ENCODE data around the gene LMO7.
"Not testable (repeated sequence)": the region's sequence is repeated elsewhere in the genome, so short reads cannot be mapped to it uniquely, and the experiment has no call there.

Gene LMO7

DNA sequence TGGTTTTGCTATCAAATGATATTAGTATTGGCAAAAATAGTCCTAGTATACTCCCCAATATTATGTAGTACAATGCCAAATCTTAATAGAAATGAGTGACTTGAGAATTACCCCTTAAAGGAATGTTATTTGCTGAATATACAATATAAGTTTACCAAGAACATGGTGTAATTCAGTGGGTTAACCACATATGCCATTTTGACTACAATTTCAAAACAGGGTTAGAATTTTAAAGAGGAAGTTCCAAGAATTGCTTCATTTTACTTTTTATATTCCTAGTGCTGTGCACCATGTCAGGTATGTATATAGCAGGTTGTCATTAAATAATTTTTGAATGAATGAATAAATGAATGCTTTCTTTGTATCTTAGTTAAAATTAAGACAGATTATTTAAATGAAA lies 66.3 kb downstream of the LMO7 start:
- DNase-seq = peak; percentile 29

DNA sequence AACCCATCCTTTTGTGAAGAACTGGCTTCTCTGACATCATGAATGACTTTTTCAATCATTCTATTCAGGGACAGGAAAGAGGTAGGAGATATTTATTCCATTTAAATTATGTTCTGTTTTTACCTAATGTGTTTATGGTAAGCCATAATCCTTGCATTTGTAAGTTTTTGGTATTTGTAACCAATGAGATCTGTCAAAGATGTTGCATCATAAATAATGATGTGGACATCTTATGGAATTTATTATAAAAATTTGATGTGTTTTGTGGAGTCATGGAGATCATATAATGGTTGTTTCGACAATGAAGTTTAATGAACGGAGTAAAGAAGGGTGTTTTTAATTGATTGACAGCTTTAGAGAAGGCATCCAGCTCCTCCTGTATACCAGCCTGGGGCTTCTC lies 67.6 kb downstream of the LMO7 start:
- no peak for DNase-seq

DNA sequence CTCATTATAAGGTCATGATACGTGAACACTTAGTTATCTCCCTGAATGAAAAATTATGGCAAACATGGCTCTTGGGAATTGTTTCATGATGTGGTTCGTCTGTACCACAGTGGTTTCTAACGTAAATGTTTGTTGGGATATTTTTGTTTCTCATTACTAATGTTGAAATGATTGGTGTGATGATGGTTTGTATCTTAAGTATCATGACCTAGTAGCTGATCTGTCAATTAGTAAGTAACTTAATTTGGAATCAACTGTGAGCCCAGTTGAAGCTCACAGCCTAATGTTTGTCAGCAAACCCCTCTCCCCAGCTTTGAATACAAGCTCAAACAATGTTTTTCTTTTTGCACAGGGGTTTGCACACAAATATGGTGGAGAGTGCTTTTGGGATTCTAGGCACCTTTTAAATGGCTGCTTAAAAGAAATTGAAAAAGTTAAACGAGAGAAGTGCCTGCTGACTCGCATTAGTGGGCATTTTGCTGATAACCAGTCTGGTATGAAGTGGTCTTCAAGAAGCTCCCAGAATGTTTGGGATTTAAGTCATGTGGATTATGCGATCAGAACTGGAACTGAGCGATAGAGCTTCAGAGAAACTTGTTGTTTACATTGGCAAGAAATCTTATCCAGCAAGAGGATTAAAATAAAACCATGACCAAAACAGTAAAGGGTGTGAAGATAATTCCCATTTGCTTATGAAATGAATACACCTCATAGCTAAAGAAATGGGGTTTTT lies 68.2 kb downstream of the LMO7 start:
- DNase-seq = no peak

DNA sequence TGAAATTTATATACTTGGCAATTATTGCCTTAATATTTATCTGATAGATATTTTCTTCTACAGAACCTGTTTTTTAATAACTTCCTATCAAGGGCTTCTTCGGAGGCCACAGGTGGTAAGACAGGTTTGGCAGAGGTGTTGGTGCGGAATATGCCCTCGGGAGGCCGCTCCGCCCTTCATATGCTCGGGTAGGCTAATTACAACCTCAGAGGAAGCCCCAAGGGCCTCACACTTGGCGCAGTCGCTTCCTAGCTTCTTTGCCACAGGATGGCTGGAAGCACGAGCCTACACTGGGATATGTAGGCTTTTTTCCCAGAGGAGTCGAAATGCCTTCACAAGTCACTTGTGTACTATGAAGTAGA lies 68.8 kb downstream of the LMO7 start:
- no peak for DNase-seq

DNA sequence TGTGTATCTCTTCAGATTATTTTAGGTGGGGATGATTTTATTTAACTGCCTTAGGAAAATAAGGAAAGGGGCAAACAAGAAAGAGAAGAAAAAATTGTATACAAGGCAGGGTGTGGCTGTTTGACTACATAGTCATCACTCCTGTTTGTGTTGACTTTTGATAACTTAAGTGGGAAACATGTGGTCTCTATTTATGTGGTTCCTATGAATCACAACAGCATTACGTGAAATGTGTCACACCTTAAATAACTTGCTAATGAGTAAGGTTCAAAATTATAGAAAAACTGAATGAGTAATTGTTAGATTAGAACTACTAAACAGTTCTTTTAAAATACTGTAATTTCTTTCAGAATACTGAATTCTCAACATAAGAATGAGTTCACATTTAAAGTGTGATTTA lies 69.3 kb downstream of the LMO7 start:
- DNase-seq = no peak

DNA sequence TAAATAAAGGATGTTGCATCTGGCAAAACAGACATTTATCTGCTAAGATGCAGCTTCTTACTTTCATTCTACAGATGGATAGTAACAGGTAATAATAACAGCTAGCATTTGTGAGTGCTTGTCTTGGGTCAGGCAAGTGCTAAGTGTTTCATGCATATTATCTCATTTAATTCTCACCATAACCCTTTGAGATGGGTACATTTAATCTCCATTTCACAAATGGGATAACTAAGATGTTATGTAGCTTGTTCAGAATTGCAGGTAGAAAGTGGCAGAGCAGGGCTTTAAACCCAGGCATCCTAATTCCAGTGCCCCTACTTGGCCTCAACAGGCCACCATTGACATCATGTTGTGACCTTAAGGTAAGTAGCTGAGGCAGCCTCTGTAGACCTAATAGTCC lies 69.8 kb downstream of the LMO7 start:
- DNase-seq = no peak

DNA sequence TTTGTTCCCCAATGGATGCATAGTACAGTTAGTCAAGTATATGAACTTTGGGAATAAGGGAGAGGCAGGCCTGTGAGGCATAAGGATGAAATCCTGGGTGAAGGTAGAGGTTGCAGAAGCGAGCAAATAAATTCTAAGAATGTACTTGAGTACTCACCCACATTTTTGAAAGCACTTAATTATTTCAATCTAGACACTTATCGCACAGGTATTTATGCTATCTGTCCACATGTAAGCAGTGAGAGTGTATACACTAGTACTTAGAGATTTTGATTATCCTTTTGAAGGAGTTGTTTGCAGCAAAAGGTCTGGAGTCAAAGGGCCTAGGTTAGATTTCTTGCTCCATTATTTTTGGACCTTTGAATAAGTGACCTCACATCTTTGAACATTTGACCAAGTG lies 77.7 kb downstream of the LMO7 start:
- no peak for DNase-seq

DNA sequence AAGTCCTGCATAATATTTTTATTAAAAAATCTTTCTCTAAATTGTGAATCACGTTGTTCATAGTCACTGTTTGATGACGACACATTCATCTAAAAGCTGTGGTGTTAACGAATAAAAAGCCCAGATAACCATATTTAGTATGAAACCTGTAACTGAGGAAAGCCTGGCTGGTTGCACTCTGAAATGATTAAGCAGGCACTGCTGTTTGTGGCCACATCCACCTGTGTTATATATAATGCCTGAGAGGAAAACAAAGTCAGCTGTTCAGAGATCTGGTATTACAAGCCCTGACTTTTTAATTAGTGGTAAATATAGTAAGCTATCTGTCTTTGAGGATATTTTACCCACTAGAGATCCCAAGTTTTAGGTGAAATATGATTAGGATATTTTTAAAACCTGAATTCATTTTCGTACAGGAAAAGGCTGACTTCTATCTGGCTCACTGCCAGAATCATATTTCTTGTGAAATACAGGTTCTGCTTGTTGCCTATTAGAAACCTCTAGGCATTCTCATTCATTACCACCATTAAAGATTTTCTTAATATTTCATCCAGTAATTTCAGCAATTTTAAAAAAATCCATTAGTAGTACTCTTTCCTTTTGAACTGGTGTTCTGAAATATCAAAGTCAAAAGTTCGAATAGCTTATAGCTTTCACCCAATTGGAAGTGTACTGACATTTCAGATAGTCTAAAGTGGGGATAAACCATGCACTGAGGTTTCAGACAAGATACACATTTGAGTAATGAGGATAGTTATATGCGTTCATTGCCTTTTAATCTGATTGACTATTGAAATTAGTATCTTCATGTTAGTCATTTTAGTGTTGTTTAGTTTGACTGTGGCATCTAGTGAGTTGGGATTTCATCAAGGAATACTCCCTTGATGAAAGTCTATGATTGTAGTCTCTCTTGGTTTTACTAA lies 79.7 kb downstream of the LMO7 start:
- no peak for DNase-seq

DNA sequence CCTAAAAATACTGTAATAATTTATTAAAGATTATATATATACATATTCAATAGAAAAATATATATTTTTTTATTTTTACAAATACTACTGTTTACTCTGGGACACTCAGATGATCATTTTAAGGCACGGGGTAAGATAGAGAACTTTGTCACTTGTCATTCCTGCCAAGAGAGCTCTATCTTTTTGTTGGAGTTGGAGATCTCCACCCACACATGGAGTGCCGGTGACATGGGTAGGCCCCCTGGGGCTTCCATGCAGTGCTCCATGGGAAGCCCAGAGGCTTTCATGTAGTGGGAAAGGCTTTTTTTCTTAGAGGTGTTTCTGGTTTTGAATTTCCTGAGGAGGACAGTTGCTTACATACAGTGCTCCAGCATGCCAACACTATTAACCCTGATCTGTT lies 81.4 kb downstream of the LMO7 start:
- no peak for DNase-seq

DNA sequence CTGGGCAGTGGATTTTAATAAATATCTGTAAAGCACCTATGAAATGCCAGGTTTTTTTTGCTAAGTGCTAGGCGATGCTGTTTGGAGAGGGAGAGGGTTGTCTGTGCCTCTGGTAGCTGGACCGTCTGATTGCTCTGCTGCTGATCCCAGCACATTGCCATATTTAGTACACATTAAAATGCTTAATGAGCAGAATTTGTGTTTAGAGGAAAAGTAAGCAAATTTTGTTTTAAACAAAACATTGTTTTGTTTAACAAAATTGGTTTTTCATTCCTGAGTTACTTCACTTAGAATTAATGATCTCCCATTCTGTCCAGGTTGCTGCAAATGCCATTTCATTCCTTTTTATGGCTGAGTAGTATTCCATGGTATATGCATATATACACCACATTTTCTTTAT lies 85.2 kb downstream of the LMO7 start:
- no peak for DNase-seq

DNA sequence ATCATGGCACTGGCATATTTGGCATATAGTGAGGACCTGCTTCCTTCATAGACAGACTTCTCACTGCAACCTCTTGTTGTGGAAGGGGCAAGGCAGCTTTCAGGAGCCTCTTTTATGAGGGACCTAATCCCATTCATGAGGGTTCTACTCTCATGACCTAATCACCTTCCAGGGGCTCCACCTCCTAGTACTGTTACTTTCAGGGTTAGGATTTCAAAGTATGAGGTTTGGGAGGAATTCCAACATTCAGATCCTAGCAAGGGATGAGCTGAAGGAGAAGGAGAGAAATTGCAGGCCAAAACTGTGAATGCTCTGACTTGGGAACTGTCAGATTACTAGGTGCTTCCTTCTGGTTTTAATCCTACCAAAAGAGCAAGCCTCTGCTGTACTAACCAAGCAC lies 87.8 kb downstream of the LMO7 start:
- no peak for DNase-seq

DNA sequence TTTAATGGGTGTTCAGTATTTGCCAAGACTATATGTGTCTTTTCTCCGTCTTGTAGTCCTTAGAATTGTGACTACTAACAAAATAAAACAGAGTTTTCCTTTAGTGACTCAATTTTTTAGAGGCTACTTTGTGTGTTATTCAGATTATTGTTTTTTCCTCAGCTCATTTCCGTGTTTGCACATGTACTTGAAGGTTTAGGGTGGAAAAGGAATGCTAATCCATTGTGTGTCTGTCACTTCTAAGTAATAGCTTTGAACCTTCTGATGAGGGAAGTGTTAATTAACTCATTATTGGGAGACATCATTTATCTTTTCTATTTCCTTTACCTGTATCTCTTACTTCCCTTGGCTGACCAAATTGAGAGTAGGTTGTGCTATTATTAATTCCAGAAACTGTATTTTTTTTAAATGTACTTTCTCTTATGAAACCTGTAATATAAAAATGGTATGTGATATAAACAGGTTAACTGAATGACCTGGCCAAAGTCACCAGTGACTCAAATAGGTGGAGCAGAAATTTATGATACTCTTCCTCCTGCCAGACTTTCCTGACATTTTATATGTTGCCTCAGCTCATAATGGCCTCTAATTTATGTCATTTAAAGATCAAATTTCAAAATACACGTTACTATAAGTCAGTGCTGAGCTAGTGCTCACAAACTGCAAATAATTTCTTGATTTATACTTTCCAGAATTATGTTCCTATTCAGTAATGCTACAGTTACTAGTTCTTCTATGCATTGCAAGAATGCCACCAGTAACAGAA lies 88.8 kb downstream of the LMO7 start:
- no peak for DNase-seq

DNA sequence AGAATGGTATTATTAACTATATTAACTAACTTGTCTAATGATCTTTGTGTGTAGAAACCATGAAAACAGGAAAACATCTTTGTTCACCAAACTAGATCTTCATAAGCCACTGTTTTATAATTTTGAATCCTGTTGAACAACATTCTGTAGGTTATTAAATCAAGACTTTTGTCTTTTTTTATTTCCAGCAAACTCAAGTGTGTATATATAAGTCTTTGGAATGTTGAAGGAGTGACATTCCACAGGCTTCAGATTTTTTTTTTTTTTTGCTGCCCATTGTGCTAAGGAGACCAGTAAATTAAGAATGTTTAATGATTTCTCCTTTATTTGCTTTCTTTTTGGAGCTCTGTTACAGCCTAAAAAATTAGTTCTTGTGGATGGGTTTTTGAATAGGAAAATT lies 89.6 kb downstream of the LMO7 start:
- DNase-seq = no peak

DNA sequence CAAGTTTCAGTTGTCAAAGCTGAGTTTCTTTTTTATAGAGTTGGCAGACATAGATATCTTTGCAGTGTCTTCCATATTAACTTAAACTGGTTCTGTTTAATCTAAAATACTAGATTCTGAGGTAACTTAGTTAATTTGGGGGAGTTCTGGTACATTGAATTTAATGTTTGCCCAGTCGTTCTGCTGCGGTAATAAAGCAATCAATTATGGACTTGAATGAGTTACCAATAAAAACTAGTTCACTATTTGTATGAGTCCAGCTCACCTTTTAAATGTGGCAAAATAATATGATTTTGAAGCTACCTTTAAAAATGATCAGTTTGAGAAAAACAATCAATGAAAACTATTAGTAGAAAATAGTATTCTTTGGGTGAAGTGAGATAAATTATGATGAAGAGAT lies 90.2 kb downstream of the LMO7 start:
- no peak for DNase-seq

DNA sequence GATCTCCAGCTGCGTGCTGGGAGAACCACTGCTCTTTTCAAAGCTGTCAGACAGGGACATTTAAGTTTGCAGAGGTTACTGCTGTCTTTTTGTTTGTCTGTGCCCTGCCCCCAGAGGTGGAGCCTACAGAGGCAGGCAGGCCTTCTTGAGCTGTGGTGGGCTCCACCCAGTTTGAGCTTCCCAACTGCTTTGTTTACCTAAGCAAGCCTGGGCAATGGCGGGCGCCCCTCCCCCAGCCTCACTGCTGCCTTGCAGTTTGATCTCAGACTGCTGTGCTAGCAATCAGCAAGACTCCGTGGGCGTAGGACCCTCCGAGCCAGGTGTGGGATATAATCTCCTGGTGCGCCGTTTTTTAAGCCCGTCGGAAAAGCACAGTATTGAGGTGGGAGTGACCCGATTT lies 97.0 kb downstream of the LMO7 start:
- DNase-seq = not testable (repeated sequence)

DNA sequence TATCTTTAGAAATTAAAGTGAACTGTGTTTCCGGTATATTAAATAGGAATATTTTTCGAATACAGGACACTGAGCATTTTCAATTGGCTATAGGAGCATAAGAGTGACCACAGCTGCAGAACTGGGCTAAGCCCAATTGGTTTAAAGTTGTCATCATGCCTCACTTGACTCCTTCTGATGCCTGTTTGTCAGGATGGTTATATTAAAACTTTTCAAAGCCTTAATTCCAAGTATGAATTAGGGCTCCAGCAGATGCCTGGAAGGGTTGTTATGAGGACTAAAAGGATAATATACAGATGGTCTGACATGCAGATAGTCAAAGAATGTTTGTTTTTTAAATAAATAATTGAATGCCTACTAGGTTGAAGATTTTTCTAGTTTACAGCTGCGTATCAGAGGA lies 100.0 kb downstream of the LMO7 start:
- no peak for DNase-seq

DNA sequence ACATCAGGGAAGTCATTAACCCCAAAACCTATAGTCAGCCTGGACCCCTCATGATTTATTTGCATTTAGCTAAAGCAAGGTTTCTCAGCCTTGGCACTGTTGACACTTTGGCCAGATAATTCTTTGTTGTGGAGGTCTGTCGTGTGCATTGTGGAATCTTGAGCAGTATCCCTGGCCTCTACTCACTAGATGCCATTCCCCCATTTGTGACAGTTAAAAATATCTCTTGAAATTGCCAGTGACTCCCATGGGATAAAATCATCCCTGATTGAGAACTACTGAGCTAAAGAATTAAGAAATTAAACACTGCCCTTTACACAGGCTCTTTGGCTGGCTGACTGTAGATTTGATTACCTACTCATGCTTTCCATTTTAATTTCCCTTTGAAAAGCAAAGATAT lies 102.7 kb downstream of the LMO7 start:
- no peak for DNase-seq

DNA sequence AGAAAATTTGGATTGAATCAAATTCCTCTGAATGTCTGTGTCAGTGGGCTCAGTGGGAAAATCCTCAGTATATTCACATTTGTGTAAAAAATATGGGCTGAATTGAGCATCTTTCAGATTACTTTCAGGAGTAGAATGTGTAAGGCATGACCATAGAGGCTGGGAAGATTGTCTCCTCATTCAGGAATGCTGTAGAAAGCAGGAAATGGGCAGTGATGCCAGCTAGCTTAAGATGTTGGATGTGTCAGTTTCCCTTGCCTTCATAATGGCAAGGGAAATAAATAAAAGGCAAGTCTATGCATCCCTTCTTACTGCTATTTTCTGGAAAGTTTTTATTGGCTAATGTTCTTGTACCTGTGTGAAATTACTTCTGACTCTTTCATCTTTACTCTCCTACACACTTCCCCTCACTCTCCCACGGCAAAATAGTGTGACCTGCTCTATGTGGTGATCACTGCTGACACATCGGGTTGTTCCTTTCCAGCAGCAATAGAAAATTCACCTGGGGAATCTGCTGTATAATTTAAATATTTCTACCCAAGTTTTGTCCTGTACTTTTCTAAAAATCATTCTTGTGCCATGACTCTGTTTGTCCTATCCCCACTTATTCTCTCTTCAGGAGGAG lies 103.2 kb downstream of the LMO7 start:
- DNase-seq = no peak

DNA sequence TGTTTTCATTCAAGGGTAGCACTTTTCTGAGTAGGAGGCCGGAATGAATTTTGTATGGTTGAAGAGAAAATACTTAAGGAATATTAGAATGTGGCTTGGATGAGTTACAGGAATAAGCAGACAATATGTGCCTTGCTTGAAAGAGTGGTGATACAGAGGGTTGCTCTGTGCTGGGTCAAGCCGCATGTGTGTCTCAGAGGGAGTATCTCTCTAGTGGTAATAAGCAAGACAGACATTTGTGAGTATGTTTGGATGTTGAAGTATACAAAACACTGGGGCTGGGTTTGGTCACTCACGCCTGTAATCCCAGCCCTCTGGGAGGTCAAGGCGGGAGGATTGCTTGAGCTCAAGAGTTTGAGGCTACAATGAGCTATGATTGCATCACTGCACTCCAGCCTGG lies 103.9 kb downstream of the LMO7 start:
- DNase-seq = no peak

DNA sequence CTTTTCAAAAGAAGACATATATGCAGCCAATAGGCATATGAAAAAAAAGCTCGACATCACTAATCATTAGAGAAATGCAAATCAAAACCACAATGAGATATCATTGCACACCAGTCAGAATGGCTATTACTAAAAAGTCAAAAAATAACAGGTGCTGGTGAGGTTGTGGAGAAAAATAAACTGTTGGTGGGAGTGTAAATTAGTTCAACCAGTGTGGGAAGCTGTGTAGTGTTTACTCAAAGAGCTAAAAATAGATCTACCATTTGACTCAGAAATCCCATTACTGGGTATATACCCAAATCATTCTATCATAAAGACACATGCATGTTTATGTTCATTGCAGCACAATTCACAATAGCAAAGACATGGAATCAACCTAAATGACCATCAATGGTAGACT lies 106.9 kb downstream of the LMO7 start:
- not testable (repeated sequence) for DNase-seq

DNA sequence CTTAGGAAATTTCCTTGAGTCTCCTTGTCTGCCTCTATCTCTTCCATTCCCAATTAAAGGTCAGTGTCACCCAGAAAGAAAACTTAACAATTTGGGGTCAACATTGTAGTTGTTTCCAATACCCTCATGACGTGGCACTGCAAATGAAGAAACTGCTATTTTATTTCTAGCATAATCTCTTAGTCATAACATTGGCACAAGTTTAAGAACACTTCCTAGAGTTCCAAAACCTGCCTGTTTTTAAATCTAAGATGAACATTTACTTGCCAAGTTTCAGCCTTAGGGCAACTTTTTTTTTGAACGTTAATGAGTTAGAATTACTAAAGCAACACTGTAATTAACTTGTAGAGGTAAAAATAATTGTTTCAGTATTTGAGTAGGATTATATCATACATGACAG lies 108.0 kb downstream of the LMO7 start:
- DNase-seq = no peak

DNA sequence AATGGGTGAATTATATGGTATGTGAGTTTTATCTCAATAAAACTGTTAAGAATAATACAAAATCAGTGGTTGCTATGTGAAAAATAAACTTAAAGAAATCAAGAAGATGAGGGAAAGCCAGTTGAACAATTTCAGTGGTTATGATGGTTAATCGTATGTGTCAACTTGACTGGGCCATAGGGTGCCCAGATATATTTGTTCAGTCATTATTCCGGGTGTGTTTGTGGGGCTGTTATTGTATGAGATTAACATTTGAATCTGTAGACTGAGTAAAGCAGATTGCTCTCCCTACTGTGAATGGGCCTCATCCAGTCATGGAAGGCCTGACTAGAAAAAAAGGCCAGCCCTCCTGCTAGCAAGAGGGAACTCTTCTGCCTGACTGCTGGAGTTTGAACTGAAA lies 109.3 kb downstream of the LMO7 start:
- no peak for DNase-seq

DNA sequence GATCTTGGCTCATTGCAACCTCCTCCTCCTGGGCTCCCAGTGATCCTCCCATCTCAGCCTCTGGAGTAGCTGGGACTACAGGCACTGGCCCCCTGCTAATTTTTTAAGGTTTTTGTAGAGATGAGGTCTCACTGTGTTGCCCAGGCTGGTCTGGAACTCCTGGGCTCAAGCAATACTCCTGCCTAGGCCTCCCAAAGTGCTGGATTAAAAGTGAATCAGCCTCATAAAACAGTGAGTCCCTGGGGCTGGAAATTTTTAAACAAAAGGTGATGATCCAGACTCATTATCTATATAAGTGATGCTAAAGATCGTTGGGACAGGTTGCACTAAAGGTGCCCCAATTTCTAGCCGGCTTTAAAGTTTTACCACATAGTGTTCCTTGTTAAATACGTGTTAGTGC lies 112.7 kb downstream of the LMO7 start:
- no peak for DNase-seq

All from KG1 (cell line).